HFFc6 (cell line): ENCODE measurements around the gene SCARF1. TPM values are rescaled to one million over a fixed set of nuclear protein-coding genes. Genes with fewer than 3 reads are reported as not detected.
A peak's percentile ranks its signal among the peaks of the same experiment; 100 is the strongest.

ENCODE experiments used
- DNase-seq: peaks from one replicate; pipeline ENCODE4 v3.0.0-alpha.2; 2018
- H3K27ac Mint-ChIP-seq: 2 replicates; pipeline ENCODE4 v1.8.0; 2020; ENCODE audit warnings: mild to moderate bottlenecking, mixed read lengths
- H3K27me3 Mint-ChIP-seq: 2 replicates; pipeline ENCODE4 v1.8.0; 2021; ENCODE audit warnings: mild to moderate bottlenecking, moderate library complexity, mixed read lengths; ENCODE audit not compliant: insufficient read depth
- H3K36me3 Mint-ChIP-seq: 2 replicates; pipeline ENCODE4 v1.8.0; 2021; ENCODE audit warnings: low read depth, mixed read lengths
- H3K4me1 Mint-ChIP-seq: 2 replicates; pipeline ENCODE4 v1.8.0; 2020; ENCODE audit warnings: low read depth, mixed read lengths
- H3K4me3 Mint-ChIP-seq: 2 replicates; pipeline ENCODE4 v1.8.0; 2020; ENCODE audit warnings: mild to moderate bottlenecking, moderate library complexity, mixed read lengths
- H3K9me3 Mint-ChIP-seq: 2 replicates; pipeline ENCODE4 v1.8.0; 2020; ENCODE audit warnings: mild to moderate bottlenecking, mixed read lengths
- CTCF ChIP-seq: fragments of 200-600 bp; sonication (generic); IDR thresholded peaks from 2 replicates; pipeline ENCODE4 v1.5.0; 2021; ENCODE audit warnings: antibody characterized with exemption, mild to moderate bottlenecking
- total RNA-seq, 6 experiments: library from RNA; stranded (reverse); fragmentation: NEBNext Ultra II Directional; extraction: Animal tissue kit (Norgen Biotek cat#: 25700); gene quantifications; 2 replicates in 1 of 6; 3 replicates in 5 of 6; pipeline ENCODE4 v1.2.3, GENCODE V29; 2021

The SCARF1 gene
- total RNA-seq, 6 experiments from 2014 or later = 0.09 to 0.38 (median 0.21) TPM

GRCh38 chr17:1644493-1645206, 882 bp downstream of the SCARF1 start:
- peaks cover 2% of the 10 kb centered on the region; the same call in 1 of the 2 replicates for H3K27me3 Mint-ChIP-seq
- peak overlapping the region; percentile 72; the same call in 1 of the 2 replicates for H3K4me3 Mint-ChIP-seq
- peak overlapping the region; percentile 71 for H3K27ac Mint-ChIP-seq
- H3K36me3 Mint-ChIP-seq = no peaks in the 10 kb centered on the region
- no peak for TF ChIP-seq CTCF
- DNase-seq = peak; percentile 33
- peaks cover 15% of the 10 kb centered on the region for H3K4me1 Mint-ChIP-seq
- H3K9me3 Mint-ChIP-seq = no peaks in the 10 kb centered on the region

GRCh38 chr17:1643999-1644492, 1.5 kb downstream of the SCARF1 start:
- no peak for DNase-seq
- Mint-ChIP-seq H3K27me3 (peaks cover 2% of the 10 kb centered on the region; the same call in 1 of the 2 replicates), H3K9me3 (no peaks in the 10 kb centered on the region), H3K4me1 (peaks cover 15% of the 10 kb centered on the region), H3K27ac (peak overlapping the region; percentile 71), H3K36me3 (no peaks in the 10 kb centered on the region), H3K4me3 (peak overlapping the region; percentile 72)
- TF ChIP-seq CTCF = no peak

DNA sequence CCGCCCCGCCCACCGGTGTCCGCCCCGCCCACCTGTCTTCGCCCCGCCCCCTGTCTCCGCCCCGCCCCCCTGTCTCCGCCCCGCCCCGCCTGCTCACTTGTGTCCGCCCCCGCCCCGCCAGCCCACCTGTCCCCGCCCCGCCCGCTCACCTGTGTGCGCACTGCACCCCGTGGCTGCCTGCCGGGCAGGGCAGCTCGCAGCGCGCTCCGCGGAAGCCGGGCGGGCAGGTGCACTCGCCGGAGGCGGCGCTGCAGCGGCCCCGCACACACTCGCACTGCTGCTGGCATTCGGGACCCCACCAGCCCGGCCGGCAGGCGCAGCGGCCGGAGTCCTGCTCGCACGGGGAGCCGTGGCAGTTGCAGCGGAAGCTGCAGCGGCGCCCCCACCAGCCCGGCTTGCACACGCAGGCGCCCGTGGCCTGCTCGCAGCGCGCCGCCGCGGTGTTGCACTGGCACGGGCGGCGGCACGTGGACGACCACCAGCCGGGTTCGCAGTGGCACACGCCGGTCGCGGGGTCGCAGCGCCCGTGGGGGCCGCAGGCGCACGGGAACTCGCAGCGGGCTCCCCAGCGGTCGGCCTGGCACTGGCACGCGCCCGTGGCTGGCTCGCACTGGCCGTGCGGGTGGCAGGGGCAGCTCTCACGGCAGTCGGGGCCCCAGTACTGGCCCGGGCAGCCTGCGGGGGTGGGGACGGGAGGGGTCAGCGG, 2.1 kb downstream of the SCARF1 start:
- no peaks in the 10 kb centered on the region for H3K36me3 Mint-ChIP-seq
- no peak overlapping the region for H3K27ac Mint-ChIP-seq
- no peak for DNase-seq
- no peaks in the 10 kb centered on the region for H3K9me3 Mint-ChIP-seq
- H3K27me3 Mint-ChIP-seq = peaks cover 2% of the 10 kb centered on the region; the same call in 1 of the 2 replicates
- peak overlapping the region; percentile 72; the same call in 1 of the 2 replicates for H3K4me3 Mint-ChIP-seq
- H3K4me1 Mint-ChIP-seq = peaks cover 15% of the 10 kb centered on the region
- TF ChIP-seq CTCF = peak; percentile 51; the same call in 1 of the 2 replicates

DNA sequence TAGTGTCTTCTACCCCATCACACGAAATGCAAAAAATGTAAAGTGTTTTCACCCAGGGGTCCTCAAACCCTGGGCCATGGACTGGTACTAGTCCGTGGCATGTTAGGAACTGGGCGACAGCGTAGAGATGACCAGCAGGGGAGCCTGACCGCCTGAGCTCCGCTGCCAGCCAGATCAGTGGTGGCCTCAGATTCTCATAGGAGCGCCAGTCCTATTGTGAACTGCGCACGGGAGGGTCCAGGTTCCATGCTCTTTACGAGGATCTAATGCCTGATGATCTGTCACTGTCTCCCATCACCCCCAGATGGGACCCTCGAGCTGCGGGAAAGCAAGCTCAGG, 4.5 kb downstream of the SCARF1 start:
- Mint-ChIP-seq H3K27me3 (peaks cover 3% of the 10 kb centered on the region), H3K27ac (no peak overlapping the region), H3K9me3 (no peaks in the 10 kb centered on the region), H3K4me1 (peaks cover 11% of the 10 kb centered on the region), H3K36me3 (no peaks in the 10 kb centered on the region), H3K4me3 (no peak overlapping the region)
- DNase-seq = no peak
- no peak; the same call in 1 of the 2 replicates for TF ChIP-seq CTCF

GRCh38 chr17:1640329-1641064, 5.0 kb downstream of the SCARF1 start:
- H3K36me3 Mint-ChIP-seq = no peaks in the 10 kb centered on the region
- no peak for DNase-seq
- H3K9me3 Mint-ChIP-seq = no peaks in the 10 kb centered on the region
- no peak for TF ChIP-seq CTCF
- peaks cover 3% of the 10 kb centered on the region for H3K27me3 Mint-ChIP-seq
- no peak overlapping the region for H3K4me3 Mint-ChIP-seq
- no peak overlapping the region for H3K27ac Mint-ChIP-seq
- H3K4me1 Mint-ChIP-seq = peaks cover 11% of the 10 kb centered on the region
